GM21737 (cell line): ENCODE data around the gene XCL2.

Experiments used
- ATAC-seq: cut with Tn5 transposase; IDR thresholded peaks from one replicate; pipeline ENCODE4 v1.9.1; 2021; ENCODE audit warnings: mild to moderate bottlenecking, moderate library complexity; ENCODE audit not compliant: unreplicated experiment

The XCL2 gene

GRCh38 chr1:168518201-168518689 lies 25.6 kb downstream of the XCL2 start:
- ATAC-seq, result no peak

GRCh38 chr1:168514455-168514854 lies 29.3 kb downstream of the XCL2 start:
- no peak for ATAC-seq

DNA sequence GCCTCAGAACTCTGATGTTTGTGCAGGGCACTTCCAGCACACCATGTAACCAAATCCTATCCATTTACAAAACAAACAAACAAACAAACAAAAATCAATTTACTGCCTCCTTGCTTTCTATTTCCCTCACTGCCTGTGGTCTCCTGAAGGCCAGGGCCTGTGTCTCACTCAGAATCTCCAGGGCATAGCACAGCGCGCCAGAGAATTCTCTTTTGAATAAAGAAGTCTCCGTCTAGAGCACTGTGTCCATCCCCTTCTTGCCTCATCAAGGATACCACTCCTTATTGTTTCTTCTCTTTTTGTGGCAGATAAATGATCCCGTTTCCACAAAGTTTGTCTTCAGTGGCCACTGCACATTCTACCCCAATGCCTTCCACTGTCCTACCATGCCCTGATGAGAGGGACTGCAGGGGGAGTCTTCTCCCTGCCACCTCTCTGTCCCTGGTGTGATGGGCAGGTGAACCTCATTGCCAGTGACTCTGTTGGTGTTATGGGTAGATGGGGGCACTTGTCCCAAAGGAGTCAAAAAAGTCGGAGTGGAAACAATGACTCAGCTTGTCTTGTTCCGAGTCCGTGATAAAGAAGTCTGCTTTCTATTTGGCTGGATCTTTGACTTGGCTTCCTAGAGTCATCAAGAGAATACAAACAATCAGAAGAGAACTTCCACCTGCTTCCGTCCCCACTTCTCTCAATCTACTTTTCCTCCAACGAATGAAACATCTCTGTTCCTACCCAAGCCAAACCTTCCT lies 30.0 kb downstream of the XCL2 start:
- no peak for ATAC-seq

DNA sequence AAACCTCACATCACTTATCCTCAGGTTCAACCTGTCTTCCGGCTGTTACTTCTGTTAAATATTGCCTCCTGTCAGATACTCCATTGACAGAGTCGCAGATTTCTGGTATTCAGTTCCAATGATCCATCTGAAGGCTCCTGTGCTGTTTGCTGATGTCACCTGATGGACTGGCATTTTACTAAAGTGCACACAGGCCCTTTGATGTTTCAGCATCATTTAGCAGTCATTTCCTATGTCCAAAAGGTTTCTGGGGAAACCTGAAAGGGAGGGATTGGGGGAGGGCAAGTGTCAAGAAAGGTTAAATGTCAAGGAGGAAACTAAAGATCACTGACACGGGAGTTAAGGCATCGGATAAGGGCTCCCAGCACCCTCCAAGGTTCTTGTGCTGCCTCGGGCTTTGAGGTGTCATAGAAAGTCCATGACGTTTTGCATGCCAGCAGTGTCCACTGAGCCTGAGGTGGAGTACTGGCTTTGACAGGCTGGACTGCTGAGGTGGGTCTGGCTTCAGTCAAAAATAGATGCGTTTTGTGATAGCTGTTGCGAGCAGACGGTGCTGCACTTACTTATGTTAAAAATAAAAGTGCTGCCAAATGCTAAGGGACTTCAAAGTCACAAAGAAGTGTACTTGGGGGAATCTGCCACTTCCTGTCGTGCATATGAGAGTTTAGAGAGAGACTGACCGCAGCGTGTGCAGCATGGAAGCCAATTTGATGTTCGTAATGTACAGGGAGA lies 30.8 kb downstream of the XCL2 start:
- ATAC-seq, result no peak

GRCh38 chr1:168509875-168510791 lies 33.7 kb downstream of the XCL2 start:
- ATAC-seq, result peak; percentile 59

DNA sequence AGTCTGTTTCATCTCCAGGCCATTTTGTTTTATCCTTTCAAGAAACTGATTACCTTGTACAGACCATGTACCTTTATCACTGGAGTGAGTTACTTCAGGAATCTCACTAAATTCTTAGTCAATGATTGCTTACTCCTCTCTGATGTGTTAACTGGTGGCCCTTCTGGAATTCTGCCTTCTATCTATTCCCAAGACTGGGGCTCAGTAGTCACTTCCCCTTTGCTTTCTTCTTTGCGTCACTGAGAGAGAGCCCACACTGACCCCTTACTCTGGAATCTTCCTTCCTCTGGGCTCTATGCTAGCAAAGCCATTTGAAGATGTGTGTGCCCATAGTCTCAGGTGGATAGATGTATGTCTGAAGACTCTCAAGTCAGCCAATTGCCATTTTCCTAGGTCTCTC lies 34.6 kb downstream of the XCL2 start:
- ATAC-seq, result no peak

GRCh38 chr1:168507828-168508227 lies 36.0 kb downstream of the XCL2 start:
- no peak for ATAC-seq

GRCh38 chr1:168507231-168507630 lies 36.6 kb downstream of the XCL2 start:
- no peak for ATAC-seq

GRCh38 chr1:168506204-168506819 lies 37.5 kb downstream of the XCL2 start:
- ATAC-seq, result no peak

- ATAC-seq, result no peak
Measured at GRCh38 chr1:168505006-168505405, 38.8 kb downstream of the XCL2 start.

- ATAC-seq, result peak; percentile 43
Measured at GRCh38 chr1:168504064-168504837, 39.5 kb downstream of the XCL2 start.

DNA sequence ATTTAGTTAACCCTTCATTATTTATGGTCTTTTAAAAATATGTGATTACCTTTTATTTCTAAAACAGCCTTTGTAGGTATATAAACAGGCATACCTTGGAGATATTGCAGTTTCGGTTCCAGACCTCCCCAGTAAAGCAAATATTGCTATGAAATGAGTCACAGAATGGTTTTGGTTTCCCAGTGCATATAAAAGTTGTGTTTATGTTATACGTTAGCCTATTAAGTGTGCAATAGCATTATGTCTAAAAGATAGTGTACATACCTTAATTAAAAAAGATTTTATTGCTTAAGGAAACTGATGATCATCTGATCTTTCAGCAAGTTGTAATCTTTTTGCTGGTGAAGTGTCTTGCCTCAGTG lies 44.1 kb downstream of the XCL2 start:
- no peak for ATAC-seq

- ATAC-seq, result no peak
Measured at GRCh38 chr1:168498956-168499687, 44.7 kb downstream of the XCL2 start.

GRCh38 chr1:168498159-168498631 lies 45.6 kb downstream of the XCL2 start:
- no peak for ATAC-seq

DNA sequence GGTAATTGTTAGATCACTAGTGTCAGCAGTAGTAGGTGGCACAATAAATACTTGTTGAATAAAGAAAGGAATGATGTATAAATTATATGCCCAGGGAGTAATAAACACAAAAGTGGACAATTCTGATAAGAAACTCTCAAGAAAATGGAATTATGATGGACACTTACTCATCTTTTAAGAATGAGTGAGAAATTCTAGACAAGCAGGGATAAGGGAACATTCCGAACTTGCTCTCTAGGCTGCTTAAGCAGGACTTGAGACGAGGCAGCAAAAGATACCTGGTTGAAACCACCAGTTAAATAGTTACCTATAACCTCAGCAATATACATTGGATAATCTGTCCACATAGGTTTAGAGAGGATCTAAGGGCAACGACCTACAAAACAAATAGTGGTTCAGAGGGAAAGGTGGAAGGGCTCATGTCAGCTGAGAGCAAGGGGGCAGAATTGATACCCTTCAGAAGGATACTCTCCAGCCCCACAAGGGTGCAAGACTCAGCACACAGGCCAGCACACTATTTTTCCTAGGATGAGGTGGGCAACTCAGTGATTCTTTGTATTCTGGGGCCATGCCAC lies 46.3 kb downstream of the XCL2 start:
- ATAC-seq, result no peak

DNA sequence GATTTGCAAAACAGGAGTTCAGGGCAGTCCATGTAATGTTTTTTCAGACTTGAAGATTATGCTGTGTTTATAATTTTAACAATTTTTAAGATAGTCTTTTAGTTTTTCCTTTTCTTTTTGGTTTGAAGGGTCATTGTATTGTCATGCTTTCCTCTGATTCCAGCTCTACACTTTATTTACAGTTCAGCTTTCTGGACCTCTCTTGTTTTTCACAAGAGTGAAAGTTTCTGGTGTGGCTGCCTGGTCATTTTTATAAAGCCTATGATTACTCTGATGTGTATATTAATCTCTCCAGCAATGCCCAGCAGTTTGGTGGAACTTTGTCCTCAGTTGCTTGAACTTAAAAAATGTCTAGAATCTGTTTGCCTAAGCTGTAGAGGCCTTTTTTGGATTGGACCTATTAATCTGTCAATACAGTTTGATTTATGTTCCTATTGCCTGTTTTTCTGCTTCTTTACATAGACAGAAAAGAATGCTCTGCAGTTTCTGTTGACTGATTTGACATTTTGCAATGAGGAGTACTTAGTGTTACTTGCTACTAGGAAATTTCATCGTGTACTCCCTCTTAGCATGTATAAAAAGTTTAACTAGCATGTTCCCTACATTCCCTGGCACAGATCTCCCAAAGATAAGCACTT lies 52.2 kb downstream of the XCL2 start:
- no peak for ATAC-seq
